B cell (primary cell): ENCODE data around the gene UCHL1.

ENCODE experiments used
- EZH2 ChIP-seq: IDR thresholded peaks from 2 replicates; pipeline ENCODE4 v1.6.1; 2012; ENCODE audit warnings: borderline replicate concordance, low read depth, mild to moderate bottlenecking, moderate library complexity, low read length; ENCODE audit not compliant: insufficient read depth, poor library complexity, severe bottlenecking
- TF ChIP-seq, protein P1 (sequence below): fragments of 200-600 bp; IDR thresholded peaks from one replicate; pipeline ENCODE4 v1.8.0; 2022; ENCODE audit warnings: antibody characterized with exemption, mild to moderate bottlenecking

GRCh38 chr4:41303372-41304118 is 46.8 kb downstream of the UCHL1 start:
- TF ChIP-seq, protein P1, sequence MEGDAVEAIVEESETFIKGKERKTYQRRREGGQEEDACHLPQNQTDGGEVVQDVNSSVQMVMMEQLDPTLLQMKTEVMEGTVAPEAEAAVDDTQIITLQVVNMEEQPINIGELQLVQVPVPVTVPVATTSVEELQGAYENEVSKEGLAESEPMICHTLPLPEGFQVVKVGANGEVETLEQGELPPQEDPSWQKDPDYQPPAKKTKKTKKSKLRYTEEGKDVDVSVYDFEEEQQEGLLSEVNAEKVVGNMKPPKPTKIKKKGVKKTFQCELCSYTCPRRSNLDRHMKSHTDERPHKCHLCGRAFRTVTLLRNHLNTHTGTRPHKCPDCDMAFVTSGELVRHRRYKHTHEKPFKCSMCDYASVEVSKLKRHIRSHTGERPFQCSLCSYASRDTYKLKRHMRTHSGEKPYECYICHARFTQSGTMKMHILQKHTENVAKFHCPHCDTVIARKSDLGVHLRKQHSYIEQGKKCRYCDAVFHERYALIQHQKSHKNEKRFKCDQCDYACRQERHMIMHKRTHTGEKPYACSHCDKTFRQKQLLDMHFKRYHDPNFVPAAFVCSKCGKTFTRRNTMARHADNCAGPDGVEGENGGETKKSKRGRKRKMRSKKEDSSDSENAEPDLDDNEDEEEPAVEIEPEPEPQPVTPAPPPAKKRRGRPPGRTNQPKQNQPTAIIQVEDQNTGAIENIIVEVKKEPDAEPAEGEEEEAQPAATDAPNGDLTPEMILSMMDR, result no peak
- TF ChIP-seq EZH2, result no peak
